ENCODE data around the gene ATP6V1G2.

DNA sequence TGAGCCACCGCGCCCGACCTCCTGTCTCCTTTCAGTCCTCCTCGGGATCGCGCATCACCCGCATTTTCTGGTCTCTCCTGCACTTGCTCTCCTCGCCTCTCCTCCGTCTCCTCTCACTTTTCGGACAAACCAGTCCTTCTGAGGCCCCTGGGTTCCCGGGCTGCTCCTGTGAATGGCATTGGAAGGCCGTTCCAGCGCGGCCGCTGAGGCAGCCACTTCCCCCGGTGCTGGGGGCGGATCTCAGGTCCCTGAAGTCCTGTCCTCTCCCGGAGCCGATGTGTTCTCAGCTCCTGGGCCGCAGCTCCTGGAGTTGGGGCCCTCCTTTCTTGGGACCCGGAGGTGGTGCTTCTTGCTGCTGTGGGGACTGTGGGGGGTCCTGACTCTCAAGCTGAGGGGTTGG, 47.7 kb downstream of the ATP6V1G2 start:
- TF ChIP-seq CTCF (IDR thresholded peaks at IDR 0.05), result no peak
- no peak for TF ChIP-seq POLR2A (IDR thresholded peaks at IDR 0.05)
- TF ChIP-seq POLR2AphosphoS5 (IDR thresholded peaks at IDR 0.05), result no peak
- TF ChIP-seq EP300 (IDR thresholded peaks at IDR 0.05; ENCODE audit: low read depth), result no peak
